ENCODE data around the gene DACH1.

Gene DACH1

DNA sequence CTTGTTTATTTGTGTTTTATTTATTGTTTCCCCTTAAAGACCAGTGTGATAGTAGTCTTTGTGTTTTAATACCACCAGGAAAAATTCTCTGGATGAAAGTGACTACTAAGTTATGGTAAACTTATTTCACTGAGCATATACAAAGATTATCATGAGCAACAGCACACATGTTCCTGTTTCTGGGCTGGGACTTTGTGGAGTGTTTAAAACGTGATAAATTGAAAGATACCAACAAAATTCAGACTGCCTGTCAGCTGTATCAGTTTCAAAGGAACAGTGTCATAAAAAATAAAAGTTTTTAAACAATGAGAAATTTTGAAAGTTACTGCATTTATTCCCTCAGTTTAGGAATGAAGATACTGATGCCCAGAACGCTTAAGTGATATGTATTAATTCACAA lies 259.4 kb downstream of the DACH1 start:
- in situ Hi-C loops (cut with HindIII; ENCODE audit: low sequenced_read_pairs) = no loop called here
- H3K4me3 ChIP-seq (ENCODE audit: low read depth, low read length) = no peak overlapping the region
- TF ChIP-seq, protein P1, sequence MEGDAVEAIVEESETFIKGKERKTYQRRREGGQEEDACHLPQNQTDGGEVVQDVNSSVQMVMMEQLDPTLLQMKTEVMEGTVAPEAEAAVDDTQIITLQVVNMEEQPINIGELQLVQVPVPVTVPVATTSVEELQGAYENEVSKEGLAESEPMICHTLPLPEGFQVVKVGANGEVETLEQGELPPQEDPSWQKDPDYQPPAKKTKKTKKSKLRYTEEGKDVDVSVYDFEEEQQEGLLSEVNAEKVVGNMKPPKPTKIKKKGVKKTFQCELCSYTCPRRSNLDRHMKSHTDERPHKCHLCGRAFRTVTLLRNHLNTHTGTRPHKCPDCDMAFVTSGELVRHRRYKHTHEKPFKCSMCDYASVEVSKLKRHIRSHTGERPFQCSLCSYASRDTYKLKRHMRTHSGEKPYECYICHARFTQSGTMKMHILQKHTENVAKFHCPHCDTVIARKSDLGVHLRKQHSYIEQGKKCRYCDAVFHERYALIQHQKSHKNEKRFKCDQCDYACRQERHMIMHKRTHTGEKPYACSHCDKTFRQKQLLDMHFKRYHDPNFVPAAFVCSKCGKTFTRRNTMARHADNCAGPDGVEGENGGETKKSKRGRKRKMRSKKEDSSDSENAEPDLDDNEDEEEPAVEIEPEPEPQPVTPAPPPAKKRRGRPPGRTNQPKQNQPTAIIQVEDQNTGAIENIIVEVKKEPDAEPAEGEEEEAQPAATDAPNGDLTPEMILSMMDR (IDR thresholded peaks at IDR 0.05; ENCODE audit: low read depth, low read length) = no peak
- DNase-seq (ENCODE audit: low read depth, low spot score) = no peak

DNA sequence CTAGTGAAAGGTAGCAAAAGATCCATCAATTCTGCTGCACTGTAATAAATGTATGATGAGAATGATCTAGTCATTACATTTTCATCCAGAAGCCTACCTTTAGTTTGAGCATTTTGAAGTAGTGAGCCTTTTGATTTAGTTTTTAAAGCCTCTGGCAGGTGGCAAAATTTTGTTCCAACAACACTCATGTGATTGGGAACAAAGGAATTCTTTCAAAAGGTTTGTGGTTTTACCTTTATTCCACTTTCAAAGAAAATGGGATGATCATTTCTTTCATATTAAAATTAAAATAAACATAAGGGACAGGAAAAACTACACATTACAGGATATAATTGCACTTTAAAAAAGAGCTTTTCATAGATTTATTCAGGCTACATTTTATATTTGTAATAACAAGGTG lies 260.2 kb downstream of the DACH1 start:
- in situ Hi-C loops (cut with HindIII; ENCODE audit: low sequenced_read_pairs) = no loop called here
- H3K4me3 ChIP-seq (ENCODE audit: low read depth, low read length) = no peak overlapping the region
- no peak for DNase-seq (ENCODE audit: low read depth, low spot score)
- TF ChIP-seq, protein P1 (IDR thresholded peaks at IDR 0.05; ENCODE audit: low read depth, low read length) = no peak

DNA sequence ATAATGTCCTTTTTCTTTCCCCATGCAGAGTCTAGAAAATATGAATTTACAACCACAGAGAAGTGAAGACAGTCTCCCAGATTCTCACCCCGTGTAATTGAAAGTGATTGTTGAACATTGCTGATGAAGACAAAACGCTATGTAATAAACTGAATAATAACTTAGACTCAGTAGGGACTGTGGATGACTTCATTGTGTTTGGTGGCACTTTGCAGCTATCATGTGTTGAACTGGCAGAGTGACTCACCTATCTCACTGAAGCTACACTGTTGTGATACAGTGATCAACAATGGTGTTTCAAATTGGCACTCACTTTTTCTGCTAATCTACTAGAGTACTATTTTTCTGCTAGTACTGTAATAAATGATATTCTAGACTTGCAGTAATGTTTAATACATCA lies 261.3 kb downstream of the DACH1 start:
- TF ChIP-seq, protein P1 (IDR thresholded peaks at IDR 0.05; ENCODE audit: low read depth, low read length) = no peak
- in situ Hi-C loops (cut with HindIII; ENCODE audit: low sequenced_read_pairs) = no loop called here
- no peak overlapping the region for H3K4me3 ChIP-seq (ENCODE audit: low read depth, low read length)
- no peak for DNase-seq (ENCODE audit: low read depth, low spot score)

DNA sequence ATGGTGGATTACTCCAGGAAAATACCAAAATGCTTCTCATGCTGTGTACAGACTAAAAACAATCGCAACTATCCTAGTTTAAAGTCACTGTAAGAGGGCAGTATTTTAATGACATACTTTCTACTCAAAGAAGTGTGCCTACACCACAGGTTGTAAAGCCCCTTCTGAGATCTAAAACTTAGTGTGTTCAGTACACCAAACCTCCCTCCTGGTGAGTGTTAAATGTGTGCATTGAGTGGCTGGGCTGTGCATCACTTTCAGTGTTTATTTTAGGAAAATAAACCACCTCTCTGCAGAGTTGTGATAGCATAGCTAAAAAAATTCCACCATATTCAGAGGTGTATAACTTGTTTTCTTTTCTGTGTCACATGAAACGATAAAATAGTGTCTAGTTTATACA lies 263.7 kb downstream of the DACH1 start:
- TF ChIP-seq, protein P1 (IDR thresholded peaks at IDR 0.05; ENCODE audit: low read depth, low read length) = no peak
- H3K4me3 ChIP-seq (ENCODE audit: low read depth, low read length) = no peak overlapping the region
- in situ Hi-C loops (cut with HindIII; ENCODE audit: low sequenced_read_pairs) = no loop called here
- no peak for DNase-seq (ENCODE audit: low read depth, low spot score)

DNA sequence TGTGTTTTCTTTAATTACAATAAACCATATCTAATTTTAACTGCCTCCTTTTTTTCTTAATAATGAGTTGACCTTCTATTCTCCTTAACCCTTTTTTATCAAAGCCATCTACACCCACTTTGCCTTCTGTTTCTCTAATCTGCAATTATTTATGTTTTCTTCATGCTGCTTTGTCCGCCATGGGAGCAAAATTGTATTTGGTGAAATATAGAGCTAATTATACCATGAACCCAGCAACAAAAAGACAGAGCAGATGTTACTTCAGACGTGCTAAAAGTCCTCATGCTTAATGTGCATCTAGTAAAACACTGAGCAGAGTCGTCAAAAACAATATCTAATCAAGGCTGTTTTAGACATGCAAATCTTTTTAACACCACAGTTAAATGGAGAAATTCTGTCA lies 264.7 kb downstream of the DACH1 start:
- H3K4me3 ChIP-seq (ENCODE audit: low read depth, low read length) = no peak overlapping the region
- in situ Hi-C loops (cut with HindIII; ENCODE audit: low sequenced_read_pairs) = no loop called here
- DNase-seq (ENCODE audit: low read depth, low spot score) = no peak
- TF ChIP-seq, protein P1 (IDR thresholded peaks at IDR 0.05; ENCODE audit: low read depth, low read length) = no peak

DNA sequence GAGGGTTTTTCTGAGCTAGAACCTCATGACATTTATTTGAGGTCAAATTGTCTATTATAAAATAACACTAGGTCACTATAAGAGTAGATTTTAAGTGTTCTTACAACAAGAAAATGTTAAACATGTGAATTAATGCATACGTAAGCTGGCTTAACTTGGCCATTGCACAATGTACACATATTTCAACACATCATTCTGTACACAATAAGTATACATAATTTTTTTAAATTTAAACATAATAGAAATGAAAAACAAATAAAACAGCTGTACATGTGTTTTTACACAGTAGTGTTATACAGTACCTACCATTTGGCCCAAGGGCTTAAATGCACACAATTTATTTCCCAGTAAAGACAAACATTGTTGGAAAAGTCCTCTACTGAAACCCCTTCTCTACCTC lies 269.9 kb downstream of the DACH1 start:
- H3K4me3 ChIP-seq (ENCODE audit: low read depth, low read length) = no peak overlapping the region
- TF ChIP-seq, protein P1 (IDR thresholded peaks at IDR 0.05; ENCODE audit: low read depth, low read length) = no peak
- no peak for DNase-seq (ENCODE audit: low read depth, low spot score)
- in situ Hi-C loops (cut with HindIII; ENCODE audit: low sequenced_read_pairs) = no loop called here

DNA sequence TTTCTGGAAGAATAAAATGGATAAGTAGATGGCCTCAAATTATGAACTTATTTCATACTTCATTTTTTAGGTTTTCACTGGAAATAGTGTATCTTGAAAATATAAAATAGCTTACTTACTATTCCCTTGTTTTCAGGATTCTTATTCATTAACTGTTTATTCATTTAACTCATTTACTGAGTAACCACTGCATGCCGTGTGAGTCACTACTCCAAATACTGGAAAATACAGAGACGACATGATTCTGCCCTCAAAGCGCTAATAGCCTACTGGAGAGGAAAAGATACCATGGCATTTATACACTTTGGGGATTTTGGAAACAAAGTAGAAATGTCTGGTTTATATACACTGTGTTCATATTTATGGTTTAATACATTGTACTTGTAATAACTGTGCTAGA lies 270.9 kb downstream of the DACH1 start:
- TF ChIP-seq, protein P1 (IDR thresholded peaks at IDR 0.05; ENCODE audit: low read depth, low read length) = no peak
- no peak overlapping the region for H3K4me3 ChIP-seq (ENCODE audit: low read depth, low read length)
- DNase-seq (ENCODE audit: low read depth, low spot score) = no peak
- in situ Hi-C loops (cut with HindIII; ENCODE audit: low sequenced_read_pairs) = no loop called here

Measured in astrocyte of the spinal cord (primary cell).